IPS DF 4.7 (cell line): Measurements from ENCODE around the gene CHAD.

ENCODE experiments used
- DNase-seq: peaks from one replicate; pipeline ENCODE4 v3.0.0-alpha.2; 2013; ENCODE audit warnings: low spot score; ENCODE audit errors: extremely low read depth

CHAD gene

DNA sequence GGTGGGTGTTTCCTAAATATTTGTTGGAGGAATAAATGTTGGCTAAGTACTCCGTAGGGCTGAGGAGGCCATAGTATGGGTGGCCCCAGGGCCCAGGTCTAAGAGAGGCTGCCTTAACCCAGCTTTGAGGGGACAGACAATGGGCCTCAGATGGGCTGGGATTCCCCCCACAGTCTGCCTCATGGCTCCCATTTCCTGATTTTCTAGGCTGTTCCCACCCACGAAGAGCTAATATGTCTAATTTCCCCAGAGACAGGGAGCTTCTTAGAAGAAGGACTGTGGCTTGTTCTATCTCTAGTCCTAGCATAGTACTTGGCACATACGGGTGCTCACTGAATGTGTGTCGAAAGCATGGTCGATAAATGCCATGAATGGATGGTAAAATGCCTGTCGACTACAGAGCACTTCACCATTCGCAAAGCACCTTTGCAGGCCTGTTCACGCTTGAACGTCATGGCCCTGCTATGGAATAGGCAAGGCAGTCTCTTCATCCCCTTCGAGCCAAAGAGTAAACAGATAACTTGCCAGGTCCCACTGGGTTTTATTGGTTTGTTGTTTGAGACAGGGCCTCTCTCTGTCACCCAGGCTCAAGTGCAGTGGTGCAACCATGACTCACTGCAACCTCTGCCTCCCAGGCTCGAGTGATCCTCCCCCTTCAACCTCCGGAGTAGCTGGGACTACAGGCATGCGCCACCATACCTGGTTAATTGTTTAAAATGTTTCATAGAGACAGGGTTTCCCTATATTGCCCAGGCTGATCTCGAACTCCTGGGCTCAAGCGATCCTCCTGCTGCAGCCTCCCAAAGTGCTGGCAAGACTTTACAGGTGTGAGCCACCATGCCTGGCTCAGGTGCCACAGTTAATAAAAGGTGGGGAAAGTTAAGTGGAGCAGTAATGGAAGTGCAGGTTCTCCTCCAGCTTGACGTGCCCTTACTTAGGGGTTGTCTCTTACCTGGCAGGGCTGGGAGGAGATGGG lies 9.7 kb downstream of the CHAD start:
- no peak for DNase-seq

GRCh38 chr17:50458270-50458669 lies 10.4 kb downstream of the CHAD start:
- no peak for DNase-seq

DNA sequence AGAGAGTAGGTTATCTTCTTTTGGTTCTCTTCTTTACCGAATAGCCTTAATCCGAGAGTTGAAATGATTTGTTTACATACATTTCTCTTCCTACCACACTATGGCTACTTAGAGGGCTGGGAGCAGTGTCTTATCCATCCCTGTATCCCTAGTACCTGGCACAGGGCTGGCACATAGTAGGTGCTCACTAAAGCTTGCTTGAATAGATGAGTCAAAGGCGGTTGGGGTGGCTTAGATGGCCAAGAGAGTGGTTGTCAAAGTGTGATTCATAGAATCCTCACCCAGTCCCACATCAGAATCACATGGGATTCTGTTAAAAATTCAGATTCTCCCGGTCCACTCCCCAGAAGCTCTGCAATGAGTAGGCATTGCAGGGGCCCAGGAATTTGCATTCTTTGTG lies 11.1 kb downstream of the CHAD start:
- DNase-seq, result no peak

GRCh38 chr17:50453901-50454300 lies 14.8 kb downstream of the CHAD start:
- DNase-seq, result no peak

GRCh38 chr17:50452630-50453300 lies 15.9 kb downstream of the CHAD start:
- DNase-seq, result no peak

DNA sequence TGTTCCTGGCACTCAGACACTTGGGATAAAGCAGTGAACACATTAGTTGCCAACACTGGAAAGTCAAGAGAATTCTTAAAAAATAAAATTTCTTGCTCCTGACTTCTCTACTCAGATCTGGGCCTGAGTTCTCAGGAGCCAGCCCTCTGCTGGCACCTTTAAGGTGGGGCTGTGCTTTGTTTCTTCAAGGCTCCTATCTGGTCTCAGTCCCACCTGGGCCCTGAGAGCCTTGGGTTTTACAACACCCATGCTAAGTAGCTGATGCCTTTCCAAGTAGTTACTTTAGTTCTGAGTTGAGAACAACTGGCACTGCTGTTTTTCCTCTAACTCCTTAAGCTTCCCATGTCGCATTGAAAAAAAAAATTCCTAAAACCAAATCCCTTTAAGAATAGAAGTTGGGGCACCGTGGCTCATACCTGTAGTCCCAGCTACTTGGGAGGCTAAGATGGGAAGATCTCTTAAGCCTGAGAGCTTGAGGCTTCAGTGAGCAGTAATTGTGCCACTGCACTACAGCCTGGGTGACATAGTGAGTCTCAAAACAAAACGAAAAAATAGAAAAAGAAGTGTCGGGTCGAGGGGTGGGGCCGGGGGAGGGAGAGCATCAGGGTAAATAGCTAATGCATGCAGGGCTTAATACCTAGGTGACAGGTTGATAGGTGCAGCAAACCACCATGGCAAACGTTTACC lies 16.6 kb downstream of the CHAD start:
- no peak for DNase-seq

DNA sequence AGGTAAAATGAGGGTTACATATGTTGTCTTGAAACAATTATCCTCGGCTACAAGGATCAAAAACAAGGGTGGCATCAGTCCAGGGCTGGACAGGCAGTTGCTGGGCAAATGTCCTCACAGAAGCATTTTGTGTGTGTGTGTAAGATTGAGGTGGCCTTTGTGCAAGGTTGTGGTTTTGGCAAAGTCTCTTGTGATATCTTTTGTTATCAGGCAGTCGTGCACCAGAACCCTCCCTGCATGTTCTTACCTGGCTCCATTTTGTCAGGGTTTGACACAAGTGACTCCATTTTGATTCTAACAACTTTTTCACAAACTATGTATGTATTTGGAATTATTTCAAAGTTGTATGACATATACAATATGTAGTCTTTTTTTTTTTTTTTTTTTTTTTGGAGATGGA lies 20.0 kb downstream of the CHAD start:
- DNase-seq, result no peak

DNA sequence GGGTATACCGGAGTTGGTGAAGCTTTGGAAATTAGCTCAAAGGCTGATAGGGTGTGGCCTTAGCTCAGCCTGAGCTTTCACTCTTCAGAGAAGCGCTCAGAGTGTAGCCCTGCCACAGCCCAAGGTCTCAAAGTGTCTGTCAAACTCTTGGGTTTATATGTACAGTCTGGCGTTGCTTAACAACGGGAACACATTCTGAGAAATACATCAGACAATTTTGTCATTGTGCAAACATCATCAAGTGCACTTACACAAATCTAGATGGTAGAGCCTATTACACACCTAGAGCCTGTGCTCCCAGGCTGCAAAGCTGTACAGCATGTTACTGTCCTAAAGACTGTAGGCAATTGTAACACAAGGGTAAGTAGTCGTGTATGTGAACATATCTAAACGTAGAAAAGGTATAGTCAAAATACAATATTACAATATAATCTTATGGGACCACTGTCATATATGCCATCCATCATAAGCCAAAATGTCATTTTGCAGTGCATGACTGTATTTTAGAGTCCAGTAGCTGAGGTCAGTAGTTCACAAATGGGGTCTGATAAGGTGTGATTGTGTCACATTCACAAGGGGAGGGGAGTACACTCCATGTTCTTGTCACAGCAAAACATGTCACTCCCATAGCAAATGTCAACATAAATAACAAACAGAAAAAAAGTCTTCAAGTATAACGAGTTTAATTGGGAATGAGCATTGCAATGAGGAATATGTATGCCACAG lies 20.6 kb downstream of the CHAD start:
- no peak for DNase-seq

DNA sequence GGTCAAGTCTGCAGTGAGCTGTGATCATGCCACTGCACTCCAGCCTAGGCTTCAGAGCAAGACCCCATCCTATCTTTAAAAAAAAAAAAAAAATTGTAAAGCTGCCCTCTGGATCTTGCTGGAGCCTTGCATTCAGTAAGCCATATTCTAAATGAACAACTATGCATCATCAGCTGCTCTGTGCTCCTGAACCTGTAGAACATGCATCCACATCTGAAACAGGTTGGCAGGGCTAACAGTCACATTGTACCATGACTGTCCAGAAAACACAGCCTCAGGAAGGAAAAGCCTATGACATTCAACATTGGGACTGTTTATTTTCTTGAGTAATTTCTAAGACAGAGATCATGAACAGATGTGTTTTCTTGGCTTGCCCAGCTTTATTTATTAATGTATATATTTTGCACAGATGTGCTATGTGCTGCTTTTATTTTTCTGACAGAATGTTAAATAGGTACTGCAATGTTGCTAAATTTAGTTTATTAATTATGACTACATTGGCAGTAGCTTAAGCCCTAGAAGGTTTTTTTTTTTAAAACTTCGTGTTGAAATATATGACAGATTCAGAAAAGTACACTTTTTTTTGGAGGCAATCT lies 22.9 kb downstream of the CHAD start:
- DNase-seq, result no peak

DNA sequence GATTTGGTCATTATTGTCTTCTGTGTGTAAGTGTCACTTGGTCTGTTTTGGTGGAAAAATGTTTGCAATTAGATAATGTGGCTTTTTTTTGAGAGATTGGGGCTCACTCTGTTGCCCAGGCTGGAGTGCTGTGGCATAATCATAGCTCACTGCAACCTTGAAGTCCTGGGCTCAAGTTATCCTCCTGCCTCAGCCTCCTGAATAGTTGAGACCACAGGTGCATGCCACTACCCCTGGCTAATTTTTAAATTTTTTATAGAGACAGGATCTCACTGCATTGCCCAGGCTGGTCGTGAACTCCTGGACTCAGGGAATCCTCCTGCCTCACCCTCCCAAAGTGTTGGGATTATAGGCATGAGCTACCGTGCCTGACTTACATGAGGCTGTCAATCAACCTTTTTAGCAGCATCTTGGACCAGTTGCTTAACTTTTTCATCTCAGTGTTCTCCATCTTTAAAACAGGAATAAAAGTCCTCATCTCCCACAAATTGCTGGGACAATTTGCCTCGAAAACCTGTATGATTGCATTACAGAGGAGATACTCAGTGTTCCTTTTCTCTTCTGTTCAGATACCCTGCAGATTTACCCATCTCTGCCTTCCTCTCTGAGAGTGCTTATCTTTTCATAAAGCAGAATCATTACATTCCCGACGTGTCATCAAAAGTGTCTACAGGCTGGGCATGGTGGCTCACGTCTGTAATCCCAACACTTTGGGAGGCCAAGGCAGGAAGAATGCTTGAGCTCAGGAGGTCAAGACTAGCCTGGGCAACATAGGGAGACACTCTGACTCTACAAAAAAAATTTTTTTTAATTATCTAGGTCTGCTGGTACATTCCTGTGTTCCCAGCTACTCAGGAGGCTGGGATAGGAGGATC lies 23.6 kb downstream of the CHAD start:
- DNase-seq, result no peak

GRCh38 chr17:50443505-50443974 lies 25.1 kb downstream of the CHAD start:
- no peak for DNase-seq

DNA sequence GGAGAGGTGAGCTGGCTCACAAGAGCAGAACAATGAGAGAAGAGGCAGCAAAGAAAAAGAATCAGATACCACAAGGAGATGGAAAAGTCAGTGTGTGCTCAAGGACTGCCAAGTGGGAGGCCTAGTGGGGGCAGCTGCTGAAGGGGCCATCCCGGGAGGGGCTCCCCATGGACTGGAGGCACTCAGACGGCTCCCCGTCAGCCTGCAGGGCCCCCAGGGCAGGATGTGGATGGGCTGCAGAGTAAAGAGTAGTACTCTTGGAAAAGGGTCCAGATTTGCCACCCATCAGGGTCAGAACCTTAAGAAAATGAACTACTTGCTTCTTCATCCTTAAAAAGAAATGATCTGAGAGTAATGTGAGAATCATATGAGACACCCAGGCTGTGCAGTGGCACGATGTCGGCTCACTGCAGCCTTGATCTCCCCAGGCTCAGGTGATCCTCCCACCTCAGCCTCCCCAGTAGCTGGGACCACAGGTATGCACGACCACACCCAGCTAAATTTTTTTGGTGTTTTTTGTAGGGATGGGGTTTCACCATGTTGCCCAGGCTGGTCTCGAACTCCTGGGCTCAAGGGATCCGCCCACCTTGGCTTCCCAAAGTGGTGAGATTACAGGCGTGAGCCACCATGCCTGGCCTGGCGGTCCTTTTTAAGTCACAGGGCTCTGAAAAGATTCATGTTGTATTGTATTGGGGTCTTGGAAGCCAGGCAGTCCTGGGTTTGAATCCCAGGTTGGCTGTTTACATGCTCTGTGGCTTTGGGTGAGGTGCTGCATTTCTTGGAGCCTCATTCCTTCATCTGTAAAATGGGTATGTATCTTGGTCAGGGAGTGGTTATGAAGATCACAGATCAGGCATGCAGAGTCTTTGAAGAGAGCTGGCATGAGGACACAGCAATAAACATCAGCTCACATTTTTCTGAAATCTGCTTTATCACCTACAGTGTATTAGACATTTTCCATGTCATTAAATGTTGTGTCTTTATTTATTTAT lies 27.5 kb downstream of the CHAD start:
- DNase-seq, result no peak

GRCh38 chr17:50440172-50440837 lies 28.4 kb downstream of the CHAD start:
- DNase-seq, result no peak

- DNase-seq, result no peak
Observed at GRCh38 chr17:50439008-50439407, 29.7 kb downstream of the CHAD start.

DNA sequence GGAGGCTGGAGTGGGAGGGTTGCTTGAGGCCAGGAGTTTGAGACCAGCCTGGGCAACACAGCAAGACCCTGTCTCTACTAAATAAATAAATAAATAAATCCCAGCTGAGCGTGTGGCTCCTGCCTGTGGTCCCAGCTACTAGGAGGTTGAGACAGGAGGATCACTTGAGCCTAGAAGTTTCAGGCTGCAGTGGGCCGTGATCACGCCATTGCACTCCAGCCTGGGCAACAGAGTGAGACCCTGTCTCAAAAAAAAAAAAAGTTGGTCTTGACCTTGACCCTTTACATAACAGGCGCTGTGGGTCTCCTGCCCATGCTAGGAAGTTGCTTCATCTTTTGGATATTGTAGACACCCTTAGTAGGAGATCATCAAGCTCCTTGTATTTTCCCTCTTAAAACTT lies 31.3 kb downstream of the CHAD start:
- DNase-seq, result no peak

- DNase-seq, result no peak
Observed at GRCh38 chr17:50432125-50432762, 36.4 kb downstream of the CHAD start.

GRCh38 chr17:50430821-50431618 lies 37.7 kb downstream of the CHAD start:
- DNase-seq, result no peak
